ENCODE measurements around the gene HIPK2.

DNA sequence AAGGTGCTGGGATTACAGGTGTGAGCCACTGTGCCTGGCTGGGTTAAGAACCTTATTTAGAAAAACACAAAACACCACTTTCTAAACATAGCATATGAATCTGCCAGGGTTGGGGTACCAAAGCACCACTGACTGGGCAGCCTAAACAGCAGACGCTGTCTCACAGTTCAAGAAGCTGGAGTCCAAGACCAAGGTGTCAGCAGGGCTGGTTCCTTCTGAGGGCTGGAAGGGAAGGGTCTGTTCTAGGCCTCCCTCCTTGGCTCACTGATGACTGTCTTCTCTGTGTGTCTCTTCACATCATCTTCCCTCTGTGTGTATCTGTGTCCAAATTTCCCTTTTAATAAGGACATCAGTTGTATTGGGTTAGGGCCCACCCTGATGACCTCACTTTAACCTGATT lies 49.6 kb downstream of the HIPK2 start:
- no peak for TF ChIP-seq EZH2 (IDR thresholded peaks at IDR 0.05; ENCODE audit: low read length)
- TF ChIP-seq, protein P1, sequence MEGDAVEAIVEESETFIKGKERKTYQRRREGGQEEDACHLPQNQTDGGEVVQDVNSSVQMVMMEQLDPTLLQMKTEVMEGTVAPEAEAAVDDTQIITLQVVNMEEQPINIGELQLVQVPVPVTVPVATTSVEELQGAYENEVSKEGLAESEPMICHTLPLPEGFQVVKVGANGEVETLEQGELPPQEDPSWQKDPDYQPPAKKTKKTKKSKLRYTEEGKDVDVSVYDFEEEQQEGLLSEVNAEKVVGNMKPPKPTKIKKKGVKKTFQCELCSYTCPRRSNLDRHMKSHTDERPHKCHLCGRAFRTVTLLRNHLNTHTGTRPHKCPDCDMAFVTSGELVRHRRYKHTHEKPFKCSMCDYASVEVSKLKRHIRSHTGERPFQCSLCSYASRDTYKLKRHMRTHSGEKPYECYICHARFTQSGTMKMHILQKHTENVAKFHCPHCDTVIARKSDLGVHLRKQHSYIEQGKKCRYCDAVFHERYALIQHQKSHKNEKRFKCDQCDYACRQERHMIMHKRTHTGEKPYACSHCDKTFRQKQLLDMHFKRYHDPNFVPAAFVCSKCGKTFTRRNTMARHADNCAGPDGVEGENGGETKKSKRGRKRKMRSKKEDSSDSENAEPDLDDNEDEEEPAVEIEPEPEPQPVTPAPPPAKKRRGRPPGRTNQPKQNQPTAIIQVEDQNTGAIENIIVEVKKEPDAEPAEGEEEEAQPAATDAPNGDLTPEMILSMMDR (optimal IDR thresholded peaks at IDR 0.05 in 1 of 3, IDR thresholded peaks at IDR 0.05 in 1 of 3, conservative IDR thresholded peaks at IDR 0.05 in 1 of 3; ENCODE audit: extremely low read depth in 1 of 3, insufficient read depth in 2 of 3, low read length in 3 of 3): no peak
